GM18519 (cell line): ENCODE measurements around the gene SUPT3H.

Experiments
- ATAC-seq: cut with Tn5 transposase; IDR thresholded peaks from one replicate; pipeline ENCODE4 v1.9.1; 2021; ENCODE audit warnings: mild to moderate bottlenecking, moderate library complexity; ENCODE audit not compliant: unreplicated experiment, low FRiP score

SUPT3H gene

GRCh38 chr6:45132658-45133294 is 245.0 kb downstream of the SUPT3H start:
- ATAC-seq, result no peak

- no peak for ATAC-seq
Measured at GRCh38 chr6:45132059-45132458, 245.7 kb downstream of the SUPT3H start.

GRCh38 chr6:45129051-45129450 is 248.7 kb downstream of the SUPT3H start:
- ATAC-seq, result no peak

GRCh38 chr6:45127185-45127584 is 250.5 kb downstream of the SUPT3H start:
- no peak for ATAC-seq

DNA sequence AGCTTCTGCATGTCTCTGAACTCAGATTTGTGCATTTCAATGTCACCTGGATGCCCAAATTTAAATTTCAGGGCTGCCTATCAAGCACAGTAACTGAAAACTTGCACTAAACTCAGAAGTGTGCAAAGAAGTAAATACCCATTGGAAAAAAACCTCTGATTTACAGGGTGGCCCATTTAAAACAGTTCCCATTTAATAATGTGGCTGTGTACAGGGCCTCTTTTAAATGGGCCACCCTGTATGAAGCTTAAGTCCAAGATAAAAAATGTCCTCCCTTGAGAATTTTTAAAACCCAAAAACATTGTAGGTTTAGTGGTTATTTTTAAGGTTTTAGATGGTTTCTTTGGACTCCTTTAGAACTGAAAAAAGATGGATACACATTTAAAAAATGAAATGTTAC is 251.7 kb downstream of the SUPT3H start:
- ATAC-seq, result no peak

- no peak for ATAC-seq
Measured at GRCh38 chr6:45123023-45123422, 254.7 kb downstream of the SUPT3H start.

DNA sequence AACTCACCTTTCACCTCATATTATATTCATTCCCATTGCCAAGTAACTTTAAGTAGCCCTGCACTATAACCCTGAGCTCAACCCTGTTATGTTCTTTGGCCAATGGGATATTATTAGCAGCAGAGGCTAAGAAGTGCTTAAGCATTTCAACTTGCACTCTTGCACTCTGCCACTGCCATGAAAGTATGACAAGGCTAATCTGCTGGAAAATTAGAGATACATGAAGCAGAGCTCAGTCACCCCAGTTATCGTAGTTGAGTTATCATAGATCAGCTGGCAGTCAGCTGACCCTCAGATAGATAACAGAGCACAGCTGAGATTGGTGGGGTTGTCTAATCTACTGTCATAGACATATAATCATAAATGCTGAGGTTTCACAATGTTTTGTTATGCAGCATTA is 259.0 kb downstream of the SUPT3H start:
- ATAC-seq, result no peak

DNA sequence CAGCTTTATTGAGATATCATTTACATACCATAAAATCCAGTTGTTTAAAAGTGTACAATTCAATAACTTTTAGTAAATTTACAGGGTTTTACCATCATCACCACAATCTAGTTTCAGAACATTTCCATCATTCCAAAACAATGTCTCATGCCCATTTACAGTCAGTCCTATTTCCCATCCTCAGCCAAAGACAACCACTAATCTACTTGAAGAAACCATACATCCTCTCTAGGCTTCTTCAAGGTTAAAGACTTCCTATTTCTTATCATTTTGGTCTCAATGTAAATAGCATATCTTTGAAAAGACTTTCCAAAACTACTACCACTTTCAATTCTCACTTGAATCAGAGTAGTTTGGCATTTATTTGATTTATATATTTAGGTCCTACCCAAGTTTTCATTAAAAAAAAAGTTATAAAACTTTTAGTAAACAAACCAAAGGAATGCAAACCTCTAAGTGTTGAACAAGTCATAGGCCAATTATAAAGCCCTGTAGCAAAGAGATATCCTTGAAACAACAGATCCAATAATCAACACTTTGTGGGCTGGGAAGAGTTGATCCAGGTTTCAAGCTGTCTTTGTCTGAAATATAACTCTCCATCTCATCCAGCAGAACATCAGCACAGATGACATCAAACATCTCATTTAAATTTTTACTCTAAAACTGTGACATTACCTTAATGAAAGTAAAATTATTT is 260.9 kb downstream of the SUPT3H start:
- no peak for ATAC-seq

DNA sequence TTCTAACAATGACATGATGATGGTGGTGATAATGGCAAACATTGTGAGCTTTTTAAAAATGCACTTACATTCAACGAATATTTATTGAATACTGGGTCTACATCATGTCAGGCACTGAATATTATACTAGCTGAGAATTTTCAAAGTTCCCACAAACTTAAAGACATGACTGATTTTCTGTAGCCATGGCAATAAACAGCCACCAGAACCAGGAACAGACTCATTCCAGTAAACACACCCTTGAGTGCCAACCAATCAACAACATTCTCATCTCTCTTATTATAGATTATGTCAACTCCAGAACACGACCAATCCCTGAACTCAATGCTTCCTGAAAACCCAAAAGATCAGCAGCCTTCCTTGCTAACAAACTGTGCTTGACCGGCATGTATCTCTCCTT is 262.0 kb downstream of the SUPT3H start:
- no peak for ATAC-seq

- ATAC-seq, result no peak
Measured at GRCh38 chr6:45112711-45113110, 265.0 kb downstream of the SUPT3H start.

- no peak for ATAC-seq
Measured at GRCh38 chr6:45109551-45109950, 268.2 kb downstream of the SUPT3H start.

GRCh38 chr6:45105170-45105820 is 272.4 kb downstream of the SUPT3H start:
- no peak for ATAC-seq

DNA sequence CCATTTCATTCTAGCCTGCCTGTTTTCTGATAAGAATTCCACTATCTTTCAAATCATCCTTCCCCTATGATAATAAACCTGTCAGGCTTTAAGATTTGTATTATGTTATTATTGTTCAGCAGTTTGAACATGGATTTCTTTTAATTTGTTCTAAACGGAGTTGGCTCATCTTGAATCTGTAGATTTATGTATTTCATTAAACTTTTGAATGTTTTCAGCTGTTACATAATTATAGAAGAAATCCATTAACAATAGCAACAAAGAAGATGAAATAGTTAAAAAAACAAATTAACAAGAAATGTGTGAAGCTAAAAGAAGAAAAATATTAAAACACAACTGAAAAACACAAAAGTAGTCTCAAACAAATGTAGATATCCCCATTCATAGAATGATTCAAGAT is 273.3 kb downstream of the SUPT3H start:
- ATAC-seq, result no peak

- ATAC-seq, result no peak
Measured at GRCh38 chr6:45098256-45098655, 279.5 kb downstream of the SUPT3H start.

- ATAC-seq, result no peak
Measured at GRCh38 chr6:45094831-45095230, 282.9 kb downstream of the SUPT3H start.

- no peak for ATAC-seq
Measured at GRCh38 chr6:45092135-45092534, 285.6 kb downstream of the SUPT3H start.

- ATAC-seq, result no peak
Measured at GRCh38 chr6:45086360-45087084, 291.2 kb downstream of the SUPT3H start.

GRCh38 chr6:45084257-45084656 is 293.5 kb downstream of the SUPT3H start:
- no peak for ATAC-seq

DNA sequence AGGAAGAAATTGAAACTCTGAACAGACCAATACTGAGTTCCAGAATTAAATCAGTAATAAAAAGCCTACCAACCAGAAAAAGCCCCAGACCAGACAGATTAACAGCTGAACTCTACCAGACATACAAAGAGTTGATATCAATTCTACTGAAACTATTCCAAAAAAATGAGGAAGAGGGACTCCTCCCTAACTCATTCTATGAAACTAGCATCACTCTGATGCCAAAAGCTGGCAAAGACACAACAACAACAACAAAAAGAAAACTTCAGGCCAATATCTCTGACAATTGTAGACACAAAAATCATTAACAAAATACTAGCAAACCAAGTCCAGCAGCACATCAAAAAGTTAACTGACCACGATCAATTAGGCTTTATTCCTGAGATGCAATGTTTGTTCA is 295.6 kb downstream of the SUPT3H start:
- ATAC-seq, result no peak

- no peak for ATAC-seq
Measured at GRCh38 chr6:45081634-45082033, 296.1 kb downstream of the SUPT3H start.

DNA sequence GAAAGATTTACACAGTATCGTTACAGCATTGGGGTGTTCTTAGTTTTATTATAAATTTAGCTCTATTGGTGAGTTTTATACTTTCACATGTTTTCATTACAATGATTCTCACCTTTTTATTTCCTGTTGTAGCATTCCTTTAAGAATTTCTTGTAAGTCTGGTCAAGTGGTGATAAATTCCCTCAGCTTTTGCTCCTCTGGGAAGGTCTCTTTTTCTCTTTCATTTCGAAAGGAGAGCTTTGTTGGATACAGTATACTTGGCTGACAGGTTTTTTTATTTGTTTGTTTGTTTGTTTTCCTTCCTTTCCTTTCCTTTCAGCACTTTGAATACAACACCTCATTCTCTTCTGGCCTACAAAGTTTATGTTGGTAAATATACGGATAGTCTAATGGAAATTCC is 299.3 kb downstream of the SUPT3H start:
- ATAC-seq, result no peak
